Pancreas (tissue), 10 donors: ENCODE measurements around the gene FILIP1. TPM values are rescaled to one million over a fixed set of nuclear protein-coding genes. Genes with fewer than 3 reads are reported as not detected.

Experiments
- ATAC-seq, 4 donors: fragments of 200-7000 bp; cut with Tn5 transposase; one replicate each; pipeline versions ENCODE4 v1.8.0 to v1.9.1; 2020; ENCODE audit warnings: mild to moderate bottlenecking in 4 of 4, moderate library complexity in 4 of 4
- DNase-seq, 6 donors: peaks; one replicate each; pipeline ENCODE4 v3.0.0-alpha.2; 2020
- FAIRE-seq: peaks from 2 replicates; lab custom pipeline; 2012; peaks lifted over from hg19 to GRCh38; lab: Jason Lieb, UNC
- H3K27ac ChIP-seq, 4 donors: fragments of 200-600 bp; sonication (generic); 1 replicate in 3 of 4; 2 replicates in 1 of 4; pipeline versions ENCODE4 v1.5.0 to v1.8.0; 2020
- H3K27me3 ChIP-seq, 4 donors: fragments of 200-600 bp; one replicate each; pipeline ENCODE4 v1.8.0; 2021
- H3K36me3 ChIP-seq, 3 donors: fragments of 200-600 bp; sonication (generic) in 1 of 3; one replicate each; pipeline versions ENCODE4 v1.5.0 to v1.8.0; 2020 to 2021
- H3K4me1 ChIP-seq, 3 donors: fragments of 200-600 bp; one replicate each; pipeline ENCODE4 v1.8.0; 2021
- H3K4me3 ChIP-seq, 4 donors: fragments of 200-600 bp; sonication (generic) in 2 of 4; one replicate each; pipeline versions ENCODE4 v1.5.0 to v1.8.0; 2020 to 2021
- H3K9me3 ChIP-seq, 4 donors: fragments of 200-600 bp; one replicate each; pipeline ENCODE4 v1.8.0; 2021
- CTCF ChIP-seq, 4 donors: fragments of 200-600 bp; sonication (generic) in 3 of 4; IDR thresholded peaks; one replicate each; pipeline versions ENCODE4 v1.5.0 to v1.8.0; 2021; ENCODE audit warnings: antibody characterized with exemption in 4 of 4
- WGBS, 2 donors: extraction: QIAGEN DNeasy Blood & Tissue Kit; methylation state at CpG; one replicate each; pipeline ENCODE4 v1.1.7; 2013; 5-methylcytosine and 5-hydroxymethylcytosine counted together
- intact Hi-C, 3 donors: fragments of 100-400 bp; cut with DNase I; formaldehyde crosslinking; loops; one replicate each; pipeline versions ENCODE4 v1.11.1 to v1.14.2; 2022
- polyA plus RNA-seq, 2 donors: library from polyadenylated mRNA; stranded (reverse); fragments of 200-250 nt; gene quantifications; one replicate each; pipeline ENCODE4 v1.2.3, GENCODE V29; 2013
- total RNA-seq, 6 donors: library from RNA; stranded (reverse); fragmentation: NEBNext Ultra II Directional in 4 of 6; extraction: Animal tissue kit (Norgen Biotek cat#: 25700) in 4 of 6; gene quantifications; one replicate each; pipeline versions ENCODE4 v1.2.1 to v1.2.4, GENCODE V29; 2021 to 2023
- donor health status: healthy with polysubstance abuse.
- donor health status: DM: no; HTN: no; CAD: no; lungs with moderate emphysema.
- donor health status: DM: no; HTN: no; CAD: no.
- donor health status: control.
- donor health status: control.
- donor health status: Bipolar disorder and iron deficiency.
- donor health status: DM: yes; HTN: yes; CAD: no.
- donor health status: DM: no; HTN: no; CAD: no.
- donor health status: DM: no; HTN: no; CAD: no.
- donor health status: DM: yes; HTN: yes; CAD: no.

The FILIP1 gene
- total and polyA plus RNA-seq, 8 donors = 0.33 to 3.6 (median 1.5) TPM

- H3K4me3 ChIP-seq = no peak overlapping the region
- intact Hi-C loops = no loop called here
- H3K36me3 ChIP-seq = no peaks in the 10 kb centered on the region
- DNase-seq = no peak
- no peak for ATAC-seq
- peaks cover 0 to 3% (median 0%) of the 10 kb centered on the region in 4 donors for H3K27me3 ChIP-seq
- no peak for FAIRE-seq
- TF ChIP-seq CTCF (IDR thresholded peaks at IDR 0.05) = no peak
- WGBS, 2 donors = 53 to 55% methylated on average over 2 of the region's 2 CpGs
- no peak overlapping the region for H3K27ac ChIP-seq
- no peaks in the 10 kb centered on the region for H3K9me3 ChIP-seq
- no peaks in the 10 kb centered on the region for H3K4me1 ChIP-seq
These were observed 111.0 kb downstream of the FILIP1 start for GRCh38 chr6:75382634-75382900.

- FAIRE-seq = no peak
- WGBS, 2 donors = 35 to 44% methylated on average over 2 of the region's 2 CpGs
- ATAC-seq = no peak
These were observed 111.5 kb downstream of the FILIP1 start for GRCh38 chr6:75381877-75382633.

GRCh38 chr6:75379536-75379935, 114.1 kb downstream of the FILIP1 start:
- WGBS, 2 donors = 82 to 94% methylated on average over 4 of the region's 4 CpGs
- Histone ChIP-seq H3K4me3 (no peak overlapping the region), H3K27me3 (peaks cover 0 to 3% (median 0%) of the 10 kb centered on the region in 4 donors), H3K4me1 (no peaks in the 10 kb centered on the region), H3K9me3 (no peaks in the 10 kb centered on the region), H3K36me3 (no peaks in the 10 kb centered on the region), H3K27ac (no peak overlapping the region)
- FAIRE-seq = no peak
- no peak for ATAC-seq
- intact Hi-C loops = no loop called here
- no peak for DNase-seq
- TF ChIP-seq CTCF (IDR thresholded peaks at IDR 0.05) = no peak

More at GRCh38 chr6:75381877-75382633, 111.5 kb downstream of the FILIP1 start:
- DNase-seq = no peak
- TF ChIP-seq CTCF (IDR thresholded peaks at IDR 0.05) = no peak
- no peaks in the 10 kb centered on the region for H3K9me3 ChIP-seq
- peaks cover 0 to 3% (median 0%) of the 10 kb centered on the region in 4 donors for H3K27me3 ChIP-seq
- no peaks in the 10 kb centered on the region for H3K36me3 ChIP-seq
- intact Hi-C loops = no loop called here
- H3K4me1 ChIP-seq = no peaks in the 10 kb centered on the region
- no peak overlapping the region for H3K4me3 ChIP-seq
- no peak overlapping the region for H3K27ac ChIP-seq

GRCh38 chr6:75378101-75378500, 115.5 kb downstream of the FILIP1 start:
- ATAC-seq (no peak), DNase-seq (no peak), FAIRE-seq (no peak)
- H3K4me3 ChIP-seq = no peak overlapping the region
- TF ChIP-seq CTCF (IDR thresholded peaks at IDR 0.05) = no peak
- intact Hi-C loops = no loop called here
- no peak overlapping the region for H3K27ac ChIP-seq
- H3K4me1 ChIP-seq = no peaks in the 10 kb centered on the region
- peaks cover 0 to 3% (median 0%) of the 10 kb centered on the region in 4 donors for H3K27me3 ChIP-seq
- no peaks in the 10 kb centered on the region for H3K36me3 ChIP-seq
- 44 to 51% methylated on average over 2 of the region's 2 CpGs for WGBS, 2 donors
- no peaks in the 10 kb centered on the region for H3K9me3 ChIP-seq

- TF ChIP-seq CTCF (IDR thresholded peaks at IDR 0.05) = no peak
- Histone ChIP-seq H3K4me3 (no peak overlapping the region), H3K9me3 (no peaks in the 10 kb centered on the region), H3K27me3 (peaks cover 0 to 3% (median 0%) of the 10 kb centered on the region in 4 donors), H3K4me1 (no peaks in the 10 kb centered on the region), H3K27ac (no peak overlapping the region), H3K36me3 (no peaks in the 10 kb centered on the region)
- ATAC-seq (no peak), DNase-seq (no peak), FAIRE-seq (no peak)
- WGBS, 2 donors = 85 to 87% methylated on average over 3 of the region's 3 CpGs
- intact Hi-C loops = no loop called here
These were observed 116.2 kb downstream of the FILIP1 start for GRCh38 chr6:75377386-75377785.
